K562 (cell line): ENCODE data around the gene TDO2. TPM values are rescaled to one million over a fixed set of nuclear protein-coding genes. Genes with fewer than 3 reads are reported as not detected.

Experiments
- ATAC-seq: fragments of 200-7000 bp; cut with Tn5 transposase; 3 replicates; pipeline ENCODE4 v1.9.1; 2020; ENCODE audit warnings: moderate library complexity
- BruUV-seq: library from RNA; stranded (reverse); fragments of 400-500 nt; replicated peaks from 2 replicates; lab custom pipeline; 2021; lab: Mats Ljungman, UMichigan
- CTCF ChIA-PET: fragments of 300-600 bp; formaldehyde crosslinking; extraction: SDS; loops from one replicate; lab custom pipeline; 2021; ENCODE audit warnings: low intra/inter-chr PET ratio; lab: Yijun Ruan, JAX
- POLR2A ChIA-PET: fragments of 300-600, 350-650 bp; sonication (Branson Sonifier 250); formaldehyde crosslinking; extraction: SDS; loops from one replicate; lab custom pipeline; 2021; ENCODE audit warnings: antibody characterized with exemption, inconsistent platforms; lab: Yijun Ruan, JAX
- DNase-seq, 4 experiments: peaks; one replicate each; pipeline versions ENCODE4 v3.0.0 to v3.0.0-alpha.2; 2011 to 2018; ENCODE audit warnings: low spot score in 3 of 4, mixed read lengths in 3 of 4; ENCODE audit errors: extremely low read depth in 1 of 4
- FAIRE-seq: peaks from 2 replicates; lab custom pipeline; 2011; peaks lifted over from hg19 to GRCh38; lab: Jason Lieb, UNC
- H2AFZ ChIP-seq: 2 replicates; pipeline ENCODE4 v1.6.0; 2011; ENCODE audit warnings: low read depth, low read length, control low read depth, inconsistent platforms
- H3K27ac ChIP-seq: fragments of 200-600 bp; 3 replicates; pipeline ENCODE4 v1.8.0; 2011; ENCODE audit warnings: low read depth, mild to moderate bottlenecking, control low read depth, inconsistent platforms, low read length, moderate library complexity, mixed read lengths; ENCODE audit errors: extremely low read depth
- H3K27me3 ChIP-seq, 2 experiments: fragments of 300-600 bp in 1 of 2; 2 replicates in 1 of 2; 3 replicates in 1 of 2; pipeline versions ENCODE4 v1.6.0 to v1.8.0; 2011; ENCODE audit warnings: inconsistent platforms in 2 of 2, low read length in 2 of 2, mild to moderate bottlenecking in 1 of 2, mixed read lengths in 1 of 2, moderate library complexity in 1 of 2; ENCODE audit not compliant: control insufficient read depth in 2 of 2, insufficient read depth in 2 of 2
- H3K36me3 ChIP-seq: fragments of 300-600 bp; 3 replicates; pipeline ENCODE4 v1.8.0; 2011; ENCODE audit warnings: mild to moderate bottlenecking, low read length, inconsistent platforms; ENCODE audit not compliant: control insufficient read depth, insufficient read depth
- H3K4me1 ChIP-seq, 2 experiments: fragments of 200-600 bp in 1 of 2; replicated peaks in 1 of 2; 2 replicates in 1 of 2; 3 replicates in 1 of 2; pipeline versions ENCODE4 v1.5.1 to v1.8.0; 2011; ENCODE audit warnings: inconsistent platforms in 2 of 2, low read length in 2 of 2, mild to moderate bottlenecking in 1 of 2, mixed read lengths in 1 of 2, moderate library complexity in 1 of 2; ENCODE audit not compliant: control insufficient read depth in 2 of 2, insufficient read depth in 2 of 2
- H3K4me2 ChIP-seq: 2 replicates; pipeline ENCODE4 v1.6.1; 2011; ENCODE audit warnings: low read length, control low read depth, inconsistent platforms, mixed read lengths; ENCODE audit not compliant: insufficient read depth
- H3K4me3 ChIP-seq: fragments of 200-600 bp; sonication (generic), shearing (Covaris generic); 2 replicates; pipeline ENCODE4 v1.5.1; 2016; ENCODE audit warnings: control low read depth, inconsistent platforms
- H3K79me2 ChIP-seq: fragments of 200-600 bp; 3 replicates; pipeline ENCODE4 v1.8.0; 2011; ENCODE audit warnings: low read length, inconsistent platforms; ENCODE audit not compliant: control insufficient read depth, insufficient read depth
- H3K9ac ChIP-seq, 2 experiments: 2 replicates each; pipeline versions ENCODE4 v1.6.0 to v1.6.1; 2011; ENCODE audit warnings: low read depth in 2 of 2, low read length in 2 of 2, control low read depth in 1 of 2, inconsistent platforms in 1 of 2, mild to moderate bottlenecking in 1 of 2, mixed read lengths in 1 of 2; ENCODE audit not compliant: insufficient read depth in 1 of 2
- H3K9me1 ChIP-seq: one replicate; pipeline ENCODE4 v1.6.0; 2011; ENCODE audit warnings: inconsistent platforms, mild to moderate bottlenecking, low read length, moderate library complexity; ENCODE audit not compliant: control insufficient read depth, insufficient read depth
- H3K9me3 ChIP-seq: replicated peaks from 2 replicates; pipeline ENCODE4 v1.5.1; 2011; ENCODE audit warnings: low read depth, low read length, inconsistent platforms; ENCODE audit not compliant: control insufficient read depth, insufficient read depth
- H4K20me1 ChIP-seq: replicated peaks from 2 replicates; pipeline ENCODE4 v1.6.1; 2011; ENCODE audit warnings: low read length, inconsistent platforms, mixed read lengths; ENCODE audit not compliant: control insufficient read depth, insufficient read depth
- CSDE1 ChIP-seq, 2 experiments: fragments of 450-650 bp; IDR thresholded peaks; 2 replicates each; pipeline ENCODE4 v1.6.1; 2016; ENCODE audit warnings: mild to moderate bottlenecking in 1 of 2
- HNRNPH1 ChIP-seq: fragments of 200-400 bp; formaldehyde crosslinking; optimal IDR thresholded peaks from 2 replicates; pipeline ENCODE3; 2017; ENCODE audit warnings: low read depth, mild to moderate bottlenecking, low read length, moderate library complexity
- HNRNPLL ChIP-seq: fragments of 200-400 bp; formaldehyde crosslinking; IDR thresholded peaks from 2 replicates; pipeline ENCODE4 v1.6.1; 2017; ENCODE audit warnings: low read length, low read depth, mild to moderate bottlenecking; ENCODE audit not compliant: poor library complexity, severe bottlenecking
- LARP7 ChIP-seq: fragments of 450-650 bp; IDR thresholded peaks from 2 replicates; pipeline ENCODE4 v1.6.1; 2016
- SREBF2 ChIP-seq: sonication (generic); formaldehyde crosslinking; IDR thresholded peaks from 2 replicates; pipeline ENCODE4 v1.4.0; 2020; ENCODE audit warnings: mild to moderate bottlenecking, missing genetic modification reagents
- TARDBP ChIP-seq: fragments of 450-650 bp; IDR thresholded peaks from 2 replicates; pipeline ENCODE4 v1.6.1; 2016
- WGBS: fragments of 100-300 bp; shearing (Covaris generic); methylation state at CpG from one replicate; pipeline ENCODE4 v1.1.6; 2016; ENCODE audit warnings: low coverage, mixed read lengths; ENCODE audit not compliant: insufficient coverage; ENCODE audit errors: missing lambda C conversion rate; 5-methylcytosine and 5-hydroxymethylcytosine counted together
- in situ Hi-C: fragments of 300-500 bp; cut with MboI; formaldehyde crosslinking; loops from 4 replicates; pipeline ENCODE4 v1.15.0; 2018; ENCODE audit warnings: inconsistent platforms, mixed read lengths
- intact Hi-C: fragments of 100-400 bp; cut with micrococcal nuclease; formaldehyde crosslinking; loops from 2 replicates; pipeline ENCODE4 v1.14.2; 2022
- polyA plus RNA-seq, 8 experiments: library from polyadenylated mRNA; depleted of rRNA in 4 of 8; stranded (reverse) in 5 of 8; unstranded in 3 of 8; fragments of >200 nt; fragmentation: Nextera tagmentation in 2 of 8; fragmentation: Illumina TruSeq in 1 of 8; extraction: Ambion mirVana in 2 of 8; extraction: Trizol in 1 of 8; gene quantifications; 2 replicates each; pipeline versions ENCODE4 v1.2.1 to v1.2.3, GENCODE V29; 2011 to 2014; ENCODE audit warnings: inconsistent platforms in 1 of 8, missing spikeins in 1 of 8
- total RNA-seq, 7 experiments: library from RNA; depleted of rRNA in 6 of 7; stranded (reverse); fragments of >200 nt in 6 of 7; fragmentation: Illumina TruSeq in 2 of 7; extraction: Trizol in 2 of 7; gene quantifications; 2 replicates each; pipeline versions ENCODE4 v1.2.1 to v1.2.3, GENCODE V29; 2011 to 2021; ENCODE audit warnings: low replicate concordance in 1 of 7
- TF ChIP-seq, protein P1 (sequence below): fragments of 450-650 bp; IDR thresholded peaks from 2 replicates; pipeline ENCODE4 v1.7.0; 2016; ENCODE audit warnings: borderline replicate concordance
- TF ChIP-seq, protein P2 (sequence below): sonication (generic); formaldehyde crosslinking; IDR thresholded peaks from 2 replicates; pipeline ENCODE4 v1.8.0; 2023; ENCODE audit warnings: missing genetic modification reagents, mild to moderate bottlenecking, borderline replicate concordance
- TF ChIP-seq, protein P3 (sequence below): sonication (generic); formaldehyde crosslinking; IDR thresholded peaks from 2 replicates; pipeline ENCODE4 v1.8.1; 2023; ENCODE audit warnings: missing genetic modification reagents, mild to moderate bottlenecking, borderline replicate concordance

Gene TDO2
- total and polyA plus RNA-seq, 9 of the 15 experiments (the other 6 are each of a cell fraction or from before 2014, with no cell fraction given) = 0.09 to 0.65 (median 0.22) TPM; not detected in 2

DNA sequence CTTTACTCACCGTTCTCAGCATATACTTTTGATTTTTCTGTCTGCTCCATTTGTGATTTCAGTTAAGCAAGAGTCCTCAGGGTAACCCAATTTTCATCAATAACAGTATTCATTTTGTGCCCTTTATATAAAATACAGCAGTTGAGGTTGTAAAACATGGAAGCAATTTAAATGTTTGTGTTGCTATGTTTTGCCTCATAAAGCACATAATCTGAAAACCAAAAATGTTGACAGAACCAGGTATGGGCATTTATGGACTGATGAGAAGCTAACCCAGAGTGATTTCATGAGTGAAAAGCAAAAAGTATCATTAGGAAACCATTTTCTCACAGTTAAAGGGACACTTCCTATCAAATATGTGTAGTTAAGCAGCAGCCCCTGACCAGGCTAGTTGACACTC lies 37.3 kb upstream of the TDO2 start, which contains the start of gene ASIC5 (continued):
- TF ChIP-seq, protein P1, sequence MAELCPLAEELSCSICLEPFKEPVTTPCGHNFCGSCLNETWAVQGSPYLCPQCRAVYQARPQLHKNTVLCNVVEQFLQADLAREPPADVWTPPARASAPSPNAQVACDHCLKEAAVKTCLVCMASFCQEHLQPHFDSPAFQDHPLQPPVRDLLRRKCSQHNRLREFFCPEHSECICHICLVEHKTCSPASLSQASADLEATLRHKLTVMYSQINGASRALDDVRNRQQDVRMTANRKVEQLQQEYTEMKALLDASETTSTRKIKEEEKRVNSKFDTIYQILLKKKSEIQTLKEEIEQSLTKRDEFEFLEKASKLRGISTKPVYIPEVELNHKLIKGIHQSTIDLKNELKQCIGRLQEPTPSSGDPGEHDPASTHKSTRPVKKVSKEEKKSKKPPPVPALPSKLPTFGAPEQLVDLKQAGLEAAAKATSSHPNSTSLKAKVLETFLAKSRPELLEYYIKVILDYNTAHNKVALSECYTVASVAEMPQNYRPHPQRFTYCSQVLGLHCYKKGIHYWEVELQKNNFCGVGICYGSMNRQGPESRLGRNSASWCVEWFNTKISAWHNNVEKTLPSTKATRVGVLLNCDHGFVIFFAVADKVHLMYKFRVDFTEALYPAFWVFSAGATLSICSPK = no peak
- TF ChIP-seq LARP7 (no peak), HNRNPH1 (no peak), SREBF2 (CRISPR knock-in tag) (no peak)

DNA sequence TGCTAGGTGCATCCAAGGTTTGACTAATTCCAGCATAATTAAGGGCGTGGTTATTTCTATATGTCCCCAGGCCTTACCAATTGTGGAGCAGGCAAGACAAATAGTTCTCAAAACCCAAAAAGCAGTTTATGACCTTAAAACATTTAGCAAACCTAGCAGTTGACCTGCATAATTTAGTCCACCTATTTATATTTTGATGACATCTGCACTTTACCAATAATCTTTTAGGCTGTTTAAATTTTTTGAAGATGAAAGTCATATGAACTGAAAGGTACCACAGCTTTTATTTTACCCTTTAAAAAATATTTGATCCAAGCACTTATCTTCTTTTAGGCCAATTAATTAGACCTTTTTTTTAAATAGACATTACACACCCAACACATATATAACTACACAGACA lies 27.6 kb upstream of the TDO2 start:
- Histone ChIP-seq H2AFZ (no peak overlapping the region), H4K20me1 (no peaks in the 10 kb centered on the region), H3K9me1 (no peaks in the 10 kb centered on the region), H3K9me3 (no peaks in the 10 kb centered on the region), H3K9ac (no peak overlapping the region), H3K27ac (no peak overlapping the region), H3K4me3 (no peak overlapping the region), H3K79me2 (no peaks in the 10 kb centered on the region), H3K27me3 (no peaks in the 10 kb centered on the region), H3K4me2 (no peak overlapping the region), H3K36me3 (no peaks in the 10 kb centered on the region), H3K4me1 (no peaks in the 10 kb centered on the region)
- BruUV-seq = no TSS peak
- ATAC-seq = no peak
- CTCF ChIA-PET = no interaction called here
- intact Hi-C loops = no loop called here
- no peak for DNase-seq
- WGBS = 0% methylated on average over 1 of the region's 1 CpG
- in situ Hi-C loops = no loop called here
- POLR2A ChIA-PET = no interaction called here
- FAIRE-seq = no peak
- no peak for TF ChIP-seq TARDBP
- TF ChIP-seq, protein P2, sequence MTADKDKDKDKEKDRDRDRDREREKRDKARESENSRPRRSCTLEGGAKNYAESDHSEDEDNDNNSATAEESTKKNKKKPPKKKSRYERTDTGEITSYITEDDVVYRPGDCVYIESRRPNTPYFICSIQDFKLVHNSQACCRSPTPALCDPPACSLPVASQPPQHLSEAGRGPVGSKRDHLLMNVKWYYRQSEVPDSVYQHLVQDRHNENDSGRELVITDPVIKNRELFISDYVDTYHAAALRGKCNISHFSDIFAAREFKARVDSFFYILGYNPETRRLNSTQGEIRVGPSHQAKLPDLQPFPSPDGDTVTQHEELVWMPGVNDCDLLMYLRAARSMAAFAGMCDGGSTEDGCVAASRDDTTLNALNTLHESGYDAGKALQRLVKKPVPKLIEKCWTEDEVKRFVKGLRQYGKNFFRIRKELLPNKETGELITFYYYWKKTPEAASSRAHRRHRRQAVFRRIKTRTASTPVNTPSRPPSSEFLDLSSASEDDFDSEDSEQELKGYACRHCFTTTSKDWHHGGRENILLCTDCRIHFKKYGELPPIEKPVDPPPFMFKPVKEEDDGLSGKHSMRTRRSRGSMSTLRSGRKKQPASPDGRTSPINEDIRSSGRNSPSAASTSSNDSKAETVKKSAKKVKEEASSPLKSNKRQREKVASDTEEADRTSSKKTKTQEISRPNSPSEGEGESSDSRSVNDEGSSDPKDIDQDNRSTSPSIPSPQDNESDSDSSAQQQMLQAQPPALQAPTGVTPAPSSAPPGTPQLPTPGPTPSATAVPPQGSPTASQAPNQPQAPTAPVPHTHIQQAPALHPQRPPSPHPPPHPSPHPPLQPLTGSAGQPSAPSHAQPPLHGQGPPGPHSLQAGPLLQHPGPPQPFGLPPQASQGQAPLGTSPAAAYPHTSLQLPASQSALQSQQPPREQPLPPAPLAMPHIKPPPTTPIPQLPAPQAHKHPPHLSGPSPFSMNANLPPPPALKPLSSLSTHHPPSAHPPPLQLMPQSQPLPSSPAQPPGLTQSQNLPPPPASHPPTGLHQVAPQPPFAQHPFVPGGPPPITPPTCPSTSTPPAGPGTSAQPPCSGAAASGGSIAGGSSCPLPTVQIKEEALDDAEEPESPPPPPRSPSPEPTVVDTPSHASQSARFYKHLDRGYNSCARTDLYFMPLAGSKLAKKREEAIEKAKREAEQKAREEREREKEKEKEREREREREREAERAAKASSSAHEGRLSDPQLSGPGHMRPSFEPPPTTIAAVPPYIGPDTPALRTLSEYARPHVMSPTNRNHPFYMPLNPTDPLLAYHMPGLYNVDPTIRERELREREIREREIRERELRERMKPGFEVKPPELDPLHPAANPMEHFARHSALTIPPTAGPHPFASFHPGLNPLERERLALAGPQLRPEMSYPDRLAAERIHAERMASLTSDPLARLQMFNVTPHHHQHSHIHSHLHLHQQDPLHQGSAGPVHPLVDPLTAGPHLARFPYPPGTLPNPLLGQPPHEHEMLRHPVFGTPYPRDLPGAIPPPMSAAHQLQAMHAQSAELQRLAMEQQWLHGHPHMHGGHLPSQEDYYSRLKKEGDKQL (CRISPR knock-in tag) = no peak
- TF ChIP-seq, protein P3, sequence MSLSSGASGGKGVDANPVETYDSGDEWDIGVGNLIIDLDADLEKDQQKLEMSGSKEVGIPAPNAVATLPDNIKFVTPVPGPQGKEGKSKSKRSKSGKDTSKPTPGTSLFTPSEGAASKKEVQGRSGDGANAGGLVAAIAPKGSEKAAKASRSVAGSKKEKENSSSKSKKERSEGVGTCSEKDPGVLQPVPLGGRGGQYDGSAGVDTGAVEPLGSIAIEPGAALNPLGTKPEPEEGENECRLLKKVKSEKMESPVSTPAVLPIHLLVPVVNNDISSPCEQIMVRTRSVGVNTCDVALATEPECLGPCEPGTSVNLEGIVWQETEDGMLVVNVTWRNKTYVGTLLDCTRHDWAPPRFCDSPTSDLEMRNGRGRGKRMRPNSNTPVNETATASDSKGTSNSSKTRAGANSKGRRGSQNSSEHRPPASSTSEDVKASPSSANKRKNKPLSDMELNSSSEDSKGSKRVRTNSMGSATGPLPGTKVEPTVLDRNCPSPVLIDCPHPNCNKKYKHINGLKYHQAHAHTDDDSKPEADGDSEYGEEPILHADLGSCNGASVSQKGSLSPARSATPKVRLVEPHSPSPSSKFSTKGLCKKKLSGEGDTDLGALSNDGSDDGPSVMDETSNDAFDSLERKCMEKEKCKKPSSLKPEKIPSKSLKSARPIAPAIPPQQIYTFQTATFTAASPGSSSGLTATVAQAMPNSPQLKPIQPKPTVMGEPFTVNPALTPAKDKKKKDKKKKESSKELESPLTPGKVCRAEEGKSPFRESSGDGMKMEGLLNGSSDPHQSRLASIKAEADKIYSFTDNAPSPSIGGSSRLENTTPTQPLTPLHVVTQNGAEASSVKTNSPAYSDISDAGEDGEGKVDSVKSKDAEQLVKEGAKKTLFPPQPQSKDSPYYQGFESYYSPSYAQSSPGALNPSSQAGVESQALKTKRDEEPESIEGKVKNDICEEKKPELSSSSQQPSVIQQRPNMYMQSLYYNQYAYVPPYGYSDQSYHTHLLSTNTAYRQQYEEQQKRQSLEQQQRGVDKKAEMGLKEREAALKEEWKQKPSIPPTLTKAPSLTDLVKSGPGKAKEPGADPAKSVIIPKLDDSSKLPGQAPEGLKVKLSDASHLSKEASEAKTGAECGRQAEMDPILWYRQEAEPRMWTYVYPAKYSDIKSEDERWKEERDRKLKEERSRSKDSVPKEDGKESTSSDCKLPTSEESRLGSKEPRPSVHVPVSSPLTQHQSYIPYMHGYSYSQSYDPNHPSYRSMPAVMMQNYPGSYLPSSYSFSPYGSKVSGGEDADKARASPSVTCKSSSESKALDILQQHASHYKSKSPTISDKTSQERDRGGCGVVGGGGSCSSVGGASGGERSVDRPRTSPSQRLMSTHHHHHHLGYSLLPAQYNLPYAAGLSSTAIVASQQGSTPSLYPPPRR (CRISPR knock-in tag) = no peak
- no peak for TF ChIP-seq CSDE1 (IDR thresholded peaks at IDR 0.05)
- TF ChIP-seq HNRNPLL = no peak
- TF ChIP-seq HNRNPH1 = no peak
